Hematopoietic multipotent progenitor cell treated with erythropoietin and hydrocortisone succinate and interleukin-3 and kit ligand, for 15 days (in vitro differentiated cells): ENCODE measurements around the gene TANC1.

ENCODE experiments used
- DNase-seq: peaks from one replicate; pipeline ENCODE4 v3.0.0-alpha.2; 2015; ENCODE audit warnings: low spot score

TANC1 gene

DNA sequence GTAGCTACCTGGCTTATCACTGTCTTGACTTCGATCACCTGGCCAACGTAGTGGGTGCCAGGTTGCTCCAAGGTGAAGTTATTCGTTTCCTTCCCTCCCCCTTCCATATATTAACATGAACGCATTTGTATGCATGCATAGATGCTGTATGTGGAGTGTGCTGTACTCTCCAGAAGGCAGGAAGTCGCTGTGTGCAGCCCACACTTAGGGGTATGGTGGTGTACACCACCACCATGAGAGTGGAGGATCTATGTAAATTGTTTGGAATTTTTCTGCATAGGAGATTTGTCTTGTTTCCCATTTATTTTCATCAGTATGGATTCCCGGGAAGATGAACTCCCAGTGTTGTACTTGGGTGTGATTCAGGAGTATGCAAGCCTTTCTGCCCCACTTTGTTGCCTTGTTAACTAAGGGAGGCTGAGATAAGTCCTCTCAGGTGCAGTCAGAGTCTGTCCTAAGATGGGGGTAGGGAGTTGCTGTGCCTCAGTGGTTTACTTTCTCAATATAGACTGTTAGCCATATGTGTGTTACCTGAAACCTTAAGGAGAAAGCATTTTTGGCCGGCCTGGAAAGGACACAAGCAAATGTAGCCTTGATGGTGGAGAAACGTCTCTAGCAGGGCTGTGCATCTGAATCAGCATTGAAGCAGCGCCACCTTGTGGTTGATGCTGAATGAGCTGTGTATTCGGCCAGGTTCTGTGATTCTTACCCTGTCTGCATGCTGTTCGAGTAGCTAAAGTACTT is 149.8 kb downstream of the TANC1 start:
- peak; percentile 87 for DNase-seq

GRCh38 chr2:159118859-159119500 is 150.5 kb downstream of the TANC1 start:
- no peak for DNase-seq

DNA sequence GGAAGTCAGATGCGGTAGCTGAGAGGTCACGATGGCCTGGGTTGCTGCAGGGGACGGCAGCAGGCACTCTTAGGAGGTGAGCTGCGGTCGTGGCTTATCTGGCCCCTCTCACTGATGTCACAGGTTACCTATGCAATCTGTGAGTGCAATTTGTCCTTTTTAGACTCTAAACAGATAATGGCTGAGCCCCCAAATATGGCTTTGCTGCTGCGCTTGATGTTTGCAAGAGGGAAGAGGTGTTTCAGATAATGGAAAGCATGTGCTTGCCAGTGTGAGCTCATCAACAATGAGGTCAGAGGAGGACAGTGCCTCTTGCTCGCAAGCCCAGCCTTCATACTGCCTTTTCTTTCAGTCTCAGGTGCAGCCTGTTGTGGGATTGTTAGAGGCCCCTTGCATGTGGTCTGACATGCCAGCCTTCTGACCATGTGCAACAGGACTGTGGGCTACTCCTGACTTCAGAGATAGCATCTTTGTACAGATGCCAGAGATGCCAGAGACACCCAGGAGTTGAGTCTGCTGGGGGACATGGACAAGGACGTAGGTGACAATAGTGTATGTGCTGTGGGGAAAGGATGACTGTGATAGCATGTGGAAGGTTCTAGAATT is 151.3 kb downstream of the TANC1 start:
- DNase-seq, result no peak

DNA sequence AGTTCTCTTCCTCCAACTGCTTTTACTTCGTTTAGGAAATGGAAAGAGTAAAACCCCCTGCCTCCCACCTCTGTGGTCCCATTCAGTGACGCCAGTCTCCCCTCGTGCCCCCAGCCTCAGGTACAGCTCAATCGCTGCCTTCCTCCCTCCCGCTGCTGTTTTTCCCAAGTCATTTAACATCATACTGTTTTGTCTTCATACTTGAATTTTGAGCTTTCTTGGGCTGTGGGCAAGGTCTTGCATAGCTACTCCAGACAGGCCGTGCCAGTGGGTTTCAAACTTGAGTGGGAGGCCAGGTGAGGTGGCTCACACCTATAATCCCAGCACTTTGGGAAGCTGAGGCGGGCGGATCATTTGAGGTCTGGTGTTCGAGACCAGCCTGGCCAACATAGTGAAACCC is 155.3 kb downstream of the TANC1 start:
- DNase-seq, result no peak

DNA sequence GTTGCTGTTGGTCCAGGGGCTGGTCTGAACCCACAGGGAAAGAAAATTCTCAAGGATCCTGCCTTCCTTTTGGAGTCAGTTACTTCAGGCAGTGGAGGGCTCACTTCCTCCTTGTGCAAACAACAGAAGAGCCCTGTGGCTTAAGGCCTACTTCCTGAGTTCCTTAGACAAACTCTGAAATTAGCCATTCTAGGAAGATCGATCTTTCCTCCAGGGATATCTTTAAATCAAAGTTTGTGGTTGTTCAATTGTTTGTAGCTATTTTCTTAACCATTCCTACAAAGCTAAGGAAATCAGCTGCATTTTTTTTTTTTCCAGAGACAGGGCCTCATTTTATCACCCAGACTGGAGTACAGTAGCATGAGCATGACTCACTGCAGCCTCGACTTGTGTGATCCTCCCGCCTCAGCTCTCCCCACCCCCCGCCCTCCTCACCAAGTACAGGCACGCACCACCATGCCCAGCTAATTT is 156.0 kb downstream of the TANC1 start:
- peak; percentile 76 for DNase-seq

DNA sequence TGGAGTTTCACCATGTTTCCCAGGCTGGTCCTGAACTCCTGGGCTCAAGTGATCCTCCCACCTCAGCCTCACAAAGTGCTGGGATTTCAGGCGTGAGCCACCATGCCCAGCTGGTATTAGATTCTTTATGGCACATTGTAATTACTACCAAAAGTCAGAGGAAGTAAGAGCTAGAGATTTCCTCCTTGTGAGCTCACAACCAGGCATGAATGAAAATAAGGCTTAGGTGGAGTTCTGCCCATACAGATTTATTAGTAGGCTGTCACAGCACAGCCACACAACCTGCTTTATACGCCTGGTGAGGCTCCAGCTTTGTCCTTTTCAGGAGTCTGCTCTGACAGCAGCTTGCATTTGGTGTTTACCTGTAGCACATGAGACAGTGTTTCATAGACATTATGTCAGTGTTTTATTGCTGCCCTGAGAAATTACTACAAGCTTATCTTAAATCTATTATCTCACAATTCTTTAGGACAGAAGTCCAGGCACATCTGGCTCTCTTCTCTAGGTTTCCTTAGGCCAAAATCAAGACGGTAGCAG is 156.6 kb downstream of the TANC1 start:
- no peak for DNase-seq

GRCh38 chr2:159125858-159126257 is 157.4 kb downstream of the TANC1 start:
- DNase-seq, result no peak

DNA sequence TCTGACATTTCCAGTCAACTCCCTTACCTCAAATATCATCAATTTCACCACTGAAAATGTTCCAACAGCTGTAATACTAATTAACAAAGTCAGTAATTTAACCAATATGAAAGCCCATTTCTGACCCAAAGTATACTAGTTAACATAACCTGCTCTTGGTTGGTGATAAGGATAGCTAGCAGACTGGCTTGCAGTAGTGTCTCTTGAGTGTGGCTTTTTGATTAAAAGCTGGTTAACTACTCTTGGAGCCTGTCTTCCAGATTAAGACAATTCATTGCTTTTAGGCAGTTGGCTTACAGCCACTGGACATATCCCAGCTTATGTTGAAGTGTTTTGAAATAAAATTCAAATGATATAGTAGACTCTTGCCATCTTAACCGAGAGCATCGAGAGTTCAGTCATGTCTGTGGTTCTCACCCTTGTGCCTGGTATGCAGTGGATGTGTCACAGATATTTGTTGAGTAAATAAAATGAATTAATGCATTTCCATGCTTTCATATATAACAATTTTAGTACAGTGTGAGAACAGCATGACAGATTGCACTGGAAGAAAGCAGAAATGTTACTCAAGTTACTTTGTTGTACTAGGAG is 158.1 kb downstream of the TANC1 start:
- peak; percentile 30 for DNase-seq

- DNase-seq, result no peak
Observed at GRCh38 chr2:159128191-159128590, 159.8 kb downstream of the TANC1 start.

- DNase-seq, result no peak
Observed at GRCh38 chr2:159129269-159129668, 160.8 kb downstream of the TANC1 start.

DNA sequence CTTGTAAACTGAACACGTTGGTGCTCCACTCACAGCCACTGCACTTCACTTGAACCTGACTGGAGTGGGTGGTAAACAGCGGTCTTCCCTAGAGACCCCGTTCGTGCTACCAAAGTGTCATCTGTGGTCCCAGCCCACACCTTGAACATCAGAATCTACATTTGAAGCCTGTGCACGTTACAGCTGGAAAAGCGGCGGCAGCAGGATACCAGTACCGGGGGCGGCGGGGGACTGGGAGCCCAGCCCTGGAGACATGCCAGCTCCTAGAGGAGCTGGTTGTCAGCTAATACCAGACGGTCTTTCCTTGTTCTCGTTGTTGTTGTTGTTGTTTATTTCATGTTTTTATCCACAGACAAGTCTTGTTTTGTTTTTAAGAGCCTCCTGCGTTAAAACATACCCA is 161.4 kb downstream of the TANC1 start:
- DNase-seq, result peak; percentile 50

GRCh38 chr2:159130302-159130701 is 161.9 kb downstream of the TANC1 start:
- peak; percentile 26 for DNase-seq

DNA sequence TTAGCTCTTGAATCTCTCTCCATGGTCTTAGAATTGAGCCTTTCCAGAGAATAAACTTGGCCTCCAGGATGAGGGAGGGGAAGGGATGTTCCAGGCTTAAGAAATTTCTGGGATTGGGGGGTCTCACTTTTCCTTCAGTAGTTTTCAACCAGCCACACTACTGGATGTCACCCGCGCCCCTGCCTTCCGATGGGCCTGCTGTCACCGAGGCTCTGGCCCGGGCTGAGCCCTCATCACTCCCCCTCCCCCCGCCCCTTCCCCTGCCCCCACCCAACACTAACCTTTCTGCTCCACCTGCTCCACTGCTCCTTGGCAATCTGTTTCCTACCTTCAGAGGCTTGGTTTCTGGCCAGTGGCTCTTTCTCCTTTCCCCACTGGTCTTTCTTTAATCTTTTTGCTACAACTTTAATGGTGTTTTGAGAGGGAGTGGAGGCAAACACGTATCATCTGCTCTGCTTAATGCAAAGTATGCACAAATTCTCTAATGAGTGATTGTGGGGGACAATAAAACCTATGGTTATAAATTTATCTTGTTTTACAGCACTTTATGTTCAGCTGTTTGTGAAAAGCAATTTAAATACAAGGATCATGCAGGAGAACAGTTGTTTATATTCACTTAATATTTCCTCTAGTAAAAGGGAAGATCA is 162.9 kb downstream of the TANC1 start:
- no peak for DNase-seq

DNA sequence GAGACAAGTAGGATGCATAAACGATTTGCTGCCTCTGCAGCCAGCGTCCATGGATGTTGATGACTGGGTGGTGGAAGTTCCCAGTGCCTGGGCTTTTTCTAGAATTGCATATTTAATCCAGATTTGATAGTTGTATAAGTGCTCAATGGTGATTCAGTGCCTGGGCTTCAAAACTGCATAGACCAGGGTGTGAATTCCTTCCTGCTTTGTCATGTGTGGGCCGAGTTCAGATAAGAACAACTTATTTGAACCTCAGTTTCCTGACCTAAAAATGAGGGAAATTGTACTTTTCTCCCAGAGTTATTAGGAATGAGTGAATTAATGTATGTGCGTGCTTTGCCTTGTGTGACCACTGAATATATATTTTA is 163.5 kb downstream of the TANC1 start:
- DNase-seq, result peak; percentile 44

GRCh38 chr2:159133797-159134196 is 165.4 kb downstream of the TANC1 start:
- peak; percentile 75 for DNase-seq

- DNase-seq, result no peak
Observed at GRCh38 chr2:159134979-159135378, 166.5 kb downstream of the TANC1 start.

GRCh38 chr2:159136391-159136790 is 168.0 kb downstream of the TANC1 start:
- no peak for DNase-seq

DNA sequence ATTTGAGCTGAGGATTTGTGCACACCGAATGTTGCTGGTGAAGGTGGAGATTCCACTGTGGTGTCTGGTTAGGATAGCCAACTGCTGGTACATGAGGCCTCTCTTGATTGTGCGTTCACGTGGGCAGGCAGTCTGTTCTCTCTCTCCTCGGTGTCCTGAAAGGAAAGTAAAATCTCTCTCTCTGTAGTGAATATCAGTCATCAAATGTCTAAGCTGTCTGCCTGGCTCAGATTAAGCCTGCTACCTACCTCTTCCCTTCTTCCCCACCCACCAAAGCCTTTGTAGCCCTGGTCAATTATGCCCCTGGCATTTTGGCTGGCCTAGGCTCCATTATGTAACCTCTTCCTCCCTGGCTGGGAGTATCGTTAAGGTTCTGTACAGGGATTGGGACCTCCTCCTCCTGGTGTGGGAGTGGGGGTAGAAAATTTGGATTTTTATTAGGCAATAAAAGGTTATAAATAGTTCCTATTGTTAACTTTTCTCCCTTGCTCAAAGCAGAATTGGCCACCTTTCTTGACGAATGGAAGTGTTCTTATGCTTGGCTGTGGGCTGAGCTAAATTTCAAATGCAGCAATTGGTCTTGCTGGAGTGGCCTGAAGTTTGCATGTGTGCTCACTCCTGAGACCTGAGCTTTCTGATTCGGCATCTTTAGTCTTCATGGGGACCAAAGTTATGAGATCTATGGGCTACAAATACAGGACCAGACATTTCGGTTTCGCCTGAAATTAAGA is 169.2 kb downstream of the TANC1 start:
- DNase-seq, result peak; percentile 71

DNA sequence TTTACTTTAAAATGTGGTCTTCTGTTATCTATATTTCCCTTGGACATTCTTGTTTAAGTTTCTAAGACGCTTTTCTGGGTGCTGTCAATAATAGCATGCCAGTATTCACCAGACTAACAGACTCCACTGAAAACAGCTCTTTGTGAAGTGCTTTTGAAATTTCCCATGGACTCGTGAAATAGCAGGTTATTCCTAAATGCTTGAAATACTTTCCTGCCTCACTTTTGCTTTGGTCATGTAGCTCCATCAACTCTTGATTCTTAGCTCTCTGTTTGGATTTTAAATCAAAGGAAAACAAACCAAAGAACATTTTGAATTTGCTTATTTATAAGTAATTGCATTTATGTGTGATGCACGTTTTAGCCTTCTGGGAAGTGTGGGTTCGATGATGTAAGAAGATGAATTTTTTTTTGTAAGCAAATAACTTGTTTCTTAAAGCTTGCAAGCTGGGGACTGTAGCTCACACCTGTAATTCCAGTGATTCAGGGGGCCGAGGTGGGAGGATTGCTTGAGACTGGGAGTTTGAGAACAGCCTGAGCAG is 170.3 kb downstream of the TANC1 start:
- DNase-seq, result peak; percentile 47

DNA sequence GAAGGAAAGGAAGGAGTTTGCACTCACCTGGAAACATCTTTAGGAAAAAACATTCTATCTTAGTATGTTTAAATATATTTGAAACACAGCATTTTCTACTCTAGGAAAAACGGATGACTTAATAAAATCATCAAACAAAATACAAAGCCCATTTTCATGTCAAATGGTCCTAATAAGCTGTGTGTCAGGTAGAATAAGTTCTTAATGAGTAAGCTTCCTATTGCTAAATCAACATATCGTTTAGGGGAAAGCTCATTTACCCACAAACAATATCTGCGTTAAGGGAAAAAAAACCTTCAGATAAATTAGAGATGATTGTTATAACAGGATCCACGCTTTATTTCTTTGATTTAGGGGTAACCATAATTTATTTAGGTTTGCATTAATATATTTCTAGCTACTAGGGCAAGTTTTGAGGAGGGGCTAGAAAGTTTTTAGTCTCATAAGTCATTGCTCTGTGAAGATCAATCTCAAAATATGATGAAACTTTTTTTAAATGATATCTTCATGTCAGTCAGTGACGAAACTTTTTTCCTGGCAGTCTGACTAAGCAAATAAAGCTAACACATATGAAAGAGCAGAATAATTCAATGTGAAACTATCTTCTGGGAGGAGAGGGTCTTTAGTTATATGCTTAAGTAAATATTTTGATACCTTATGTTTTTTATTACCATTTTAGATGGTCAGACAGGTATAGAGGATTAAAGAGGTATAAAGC is 170.9 kb downstream of the TANC1 start:
- peak; percentile 84 for DNase-seq
